ENCODE data around the gene ZBTB7C.
A peak's percentile ranks its signal among the peaks of the same experiment; 100 is the strongest.

ZBTB7C gene

DNA sequence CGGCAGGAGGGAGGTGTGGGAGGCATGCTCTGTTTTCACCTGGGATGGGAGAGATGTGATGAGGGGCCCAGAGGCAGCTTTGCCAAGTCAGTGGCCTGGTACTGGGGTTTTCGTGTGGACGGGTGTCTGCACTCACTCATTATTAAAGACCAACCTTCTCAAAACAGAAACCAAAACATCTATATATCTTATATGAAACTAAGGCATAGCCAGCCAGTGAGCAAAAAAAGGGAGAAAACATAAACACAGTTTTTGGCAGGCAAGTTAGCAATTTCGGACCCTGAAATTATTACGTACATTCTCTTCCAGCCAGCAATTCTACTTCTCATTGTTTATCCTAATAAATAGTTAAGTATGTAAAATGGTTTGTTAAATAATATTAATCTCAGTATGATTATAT is 297.6 kb downstream of the ZBTB7C start:
- Histone ChIP-seq H3K9me3 (ENCODE audit: insufficient read depth, low read length) (no peaks in the 10 kb centered on the region), H3K36me3 (ENCODE audit: insufficient read depth, insufficient read length, low read length) (no peaks in the 10 kb centered on the region), H3K27me3 (ENCODE audit: insufficient read depth, insufficient read length) (no peaks in the 10 kb centered on the region), H3K9ac (ENCODE audit: insufficient read length, low read depth) (no peak overlapping the region), H3K4me1 (ENCODE audit: insufficient read depth, insufficient read length) (no peaks in the 10 kb centered on the region), H3K4me3 (ENCODE audit: insufficient read length, low read depth) (no peak overlapping the region)
- DNase-seq (ENCODE audit: low read depth, low spot score) = no peak
- TF ChIP-seq ZNF274 (IDR thresholded peaks at IDR 0.05; ENCODE audit: low read depth, low read length) (no peak), SUZ12 (IDR thresholded peaks at IDR 0.05; ENCODE audit: extremely low read depth, insufficient read depth, insufficient read length) (no peak), YY1 (IDR thresholded peaks at IDR 0.05; ENCODE audit: insufficient read depth, insufficient read length) (no peak)

DNA sequence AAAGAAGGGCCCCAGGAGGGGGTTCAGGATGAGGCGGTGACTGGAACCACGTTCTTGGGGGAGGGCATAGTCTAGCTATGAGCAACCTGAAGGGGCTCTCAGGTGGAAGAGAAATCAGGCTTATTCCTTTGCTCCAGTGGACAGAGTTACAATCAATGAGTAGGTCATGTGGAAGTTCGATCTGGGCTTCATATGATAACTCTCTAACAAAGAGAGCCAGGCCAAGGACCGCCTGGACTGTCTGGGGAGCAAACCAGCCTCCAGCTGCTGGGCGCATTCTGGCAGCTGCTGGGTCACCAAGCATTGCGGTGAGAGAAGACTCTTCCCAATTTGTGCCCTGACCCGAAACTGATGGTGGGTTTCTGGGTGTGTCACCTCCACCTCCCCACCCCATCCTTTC is 298.4 kb downstream of the ZBTB7C start:
- Histone ChIP-seq H3K36me3 (ENCODE audit: insufficient read depth, insufficient read length, low read length) (no peaks in the 10 kb centered on the region), H3K9me3 (ENCODE audit: insufficient read depth, low read length) (no peaks in the 10 kb centered on the region), H3K9ac (ENCODE audit: insufficient read length, low read depth) (no peak overlapping the region), H3K4me1 (ENCODE audit: insufficient read depth, insufficient read length) (peaks cover 2% of the 10 kb centered on the region), H3K27me3 (ENCODE audit: insufficient read depth, insufficient read length) (no peaks in the 10 kb centered on the region), H3K4me3 (ENCODE audit: insufficient read length, low read depth) (no peak overlapping the region)
- DNase-seq (ENCODE audit: low read depth, low spot score) = no peak
- no peak for TF ChIP-seq YY1 (IDR thresholded peaks at IDR 0.05; ENCODE audit: insufficient read depth, insufficient read length)
- TF ChIP-seq ZNF274 (IDR thresholded peaks at IDR 0.05; ENCODE audit: low read depth, low read length) = no peak
- TF ChIP-seq SUZ12 (IDR thresholded peaks at IDR 0.05; ENCODE audit: extremely low read depth, insufficient read depth, insufficient read length) = no peak

DNA sequence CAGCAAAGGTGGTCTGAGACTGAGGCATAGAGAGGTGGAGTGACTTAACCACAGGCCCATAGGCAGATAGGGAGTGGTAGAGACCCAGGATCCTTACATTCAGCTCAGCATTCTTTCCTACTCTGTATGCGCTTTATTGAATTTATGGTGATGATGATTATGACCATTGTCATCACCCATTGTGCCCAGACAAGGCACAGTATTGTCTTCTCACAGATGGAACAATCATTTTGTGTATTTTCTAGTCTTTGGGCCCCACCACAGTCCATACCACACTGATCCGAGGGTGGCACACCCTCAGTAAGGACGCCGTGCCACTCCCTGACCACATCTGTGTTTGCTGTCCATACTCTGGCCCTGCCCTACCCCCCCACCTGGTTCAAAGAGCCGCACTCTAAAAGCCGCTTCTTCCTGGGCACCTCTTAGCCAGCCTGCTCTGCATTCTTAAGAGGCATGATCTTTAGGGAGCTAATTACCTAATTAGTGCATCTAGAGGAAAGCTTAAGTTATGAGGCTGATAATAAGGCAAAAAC is 299.2 kb downstream of the ZBTB7C start:
- DNase-seq (ENCODE audit: low read depth, low spot score) = no peak
- Histone ChIP-seq H3K4me1 (ENCODE audit: insufficient read depth, insufficient read length) (peaks cover 2% of the 10 kb centered on the region), H3K27me3 (ENCODE audit: insufficient read depth, insufficient read length) (no peaks in the 10 kb centered on the region), H3K36me3 (ENCODE audit: insufficient read depth, insufficient read length, low read length) (no peaks in the 10 kb centered on the region), H3K9me3 (ENCODE audit: insufficient read depth, low read length) (no peaks in the 10 kb centered on the region), H3K4me3 (ENCODE audit: insufficient read length, low read depth) (no peak overlapping the region), H3K9ac (ENCODE audit: insufficient read length, low read depth) (no peak overlapping the region)
- no peak for TF ChIP-seq ZNF274 (IDR thresholded peaks at IDR 0.05; ENCODE audit: low read depth, low read length)
- no peak for TF ChIP-seq YY1 (IDR thresholded peaks at IDR 0.05; ENCODE audit: insufficient read depth, insufficient read length)
- no peak for TF ChIP-seq SUZ12 (IDR thresholded peaks at IDR 0.05; ENCODE audit: extremely low read depth, insufficient read depth, insufficient read length)

DNA sequence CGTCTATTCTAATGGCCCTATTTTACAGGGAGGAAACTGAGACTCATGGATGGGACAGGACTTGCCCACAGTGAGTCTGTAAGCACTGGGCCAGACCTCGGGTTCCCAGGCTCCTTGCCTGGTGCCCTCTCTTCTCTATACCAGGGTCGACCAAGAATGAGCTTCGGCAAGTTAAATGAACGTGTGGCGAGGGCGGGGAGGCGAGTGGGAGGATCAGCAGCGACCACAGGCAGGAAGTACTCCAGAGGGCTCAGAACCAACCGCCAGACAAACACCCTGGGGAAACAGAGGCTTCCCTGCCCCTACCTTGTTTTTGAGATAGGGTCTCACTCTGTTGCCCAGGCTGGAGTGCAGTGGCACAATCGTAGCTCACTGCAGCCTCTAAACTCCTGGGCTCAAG is 301.0 kb downstream of the ZBTB7C start:
- no peaks in the 10 kb centered on the region for H3K9me3 ChIP-seq (ENCODE audit: insufficient read depth, low read length)
- H3K9ac ChIP-seq (ENCODE audit: insufficient read length, low read depth) = no peak overlapping the region
- no peaks in the 10 kb centered on the region for H3K27me3 ChIP-seq (ENCODE audit: insufficient read depth, insufficient read length)
- peaks cover 2% of the 10 kb centered on the region for H3K4me1 ChIP-seq (ENCODE audit: insufficient read depth, insufficient read length)
- H3K36me3 ChIP-seq (ENCODE audit: insufficient read depth, insufficient read length, low read length) = no peaks in the 10 kb centered on the region
- TF ChIP-seq SUZ12 (IDR thresholded peaks at IDR 0.05; ENCODE audit: extremely low read depth, insufficient read depth, insufficient read length) (no peak), ZNF274 (IDR thresholded peaks at IDR 0.05; ENCODE audit: low read depth, low read length) (no peak), YY1 (IDR thresholded peaks at IDR 0.05; ENCODE audit: insufficient read depth, insufficient read length) (no peak)
- DNase-seq (ENCODE audit: low read depth, low spot score) = no peak
- H3K4me3 ChIP-seq (ENCODE audit: insufficient read length, low read depth) = no peak overlapping the region

DNA sequence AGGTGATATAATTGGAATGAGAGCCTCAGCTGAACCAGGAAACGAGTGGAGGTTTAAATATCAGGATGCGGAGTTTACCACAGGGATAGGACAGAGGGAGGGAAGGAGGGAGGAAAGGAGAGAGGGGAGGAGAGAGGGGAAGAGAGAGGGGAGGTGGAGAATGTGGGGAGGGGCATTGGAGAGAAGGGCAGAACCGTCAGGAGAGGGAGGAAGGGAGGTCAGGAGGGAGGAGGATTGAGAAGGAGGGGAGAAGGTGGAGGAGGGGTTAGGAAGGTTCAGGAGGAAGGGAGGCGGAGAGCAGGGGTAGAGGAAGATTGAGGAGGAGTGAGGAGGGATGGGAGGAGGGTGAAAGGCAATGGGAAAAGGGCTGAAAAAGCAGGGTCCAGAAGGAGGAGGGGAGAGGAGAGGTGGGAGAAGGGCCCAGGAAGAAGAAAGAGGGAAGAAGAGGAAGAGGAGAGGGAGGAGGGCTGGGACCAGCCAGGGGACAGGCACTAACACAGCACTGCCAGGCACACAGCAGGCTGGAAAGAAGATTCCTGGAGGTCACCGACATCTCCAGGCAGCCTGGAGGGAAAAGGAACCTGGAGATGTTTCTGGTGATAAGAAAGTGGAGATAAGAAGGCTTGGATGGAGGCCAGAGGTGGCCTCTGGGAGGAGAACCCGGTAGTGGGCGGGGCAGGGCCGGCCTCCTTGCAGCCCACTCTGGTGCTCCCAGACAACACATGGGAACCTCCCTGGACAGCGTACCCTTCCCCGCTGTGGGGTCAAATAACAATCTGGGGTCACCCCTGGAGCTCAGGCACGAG is 302.0 kb downstream of the ZBTB7C start:
- Histone ChIP-seq H3K4me3 (ENCODE audit: insufficient read length, low read depth) (no peak overlapping the region), H3K4me1 (ENCODE audit: insufficient read depth, insufficient read length) (peaks cover 2% of the 10 kb centered on the region), H3K9me3 (ENCODE audit: insufficient read depth, low read length) (no peaks in the 10 kb centered on the region), H3K9ac (ENCODE audit: insufficient read length, low read depth) (no peak overlapping the region), H3K27me3 (ENCODE audit: insufficient read depth, insufficient read length) (no peaks in the 10 kb centered on the region), H3K36me3 (ENCODE audit: insufficient read depth, insufficient read length, low read length) (no peaks in the 10 kb centered on the region)
- TF ChIP-seq ZNF274 (IDR thresholded peaks at IDR 0.05; ENCODE audit: low read depth, low read length) (no peak), YY1 (IDR thresholded peaks at IDR 0.05; ENCODE audit: insufficient read depth, insufficient read length) (no peak), SUZ12 (IDR thresholded peaks at IDR 0.05; ENCODE audit: extremely low read depth, insufficient read depth, insufficient read length) (no peak)
- peak; percentile 9 for DNase-seq (ENCODE audit: low read depth, low spot score)

DNA sequence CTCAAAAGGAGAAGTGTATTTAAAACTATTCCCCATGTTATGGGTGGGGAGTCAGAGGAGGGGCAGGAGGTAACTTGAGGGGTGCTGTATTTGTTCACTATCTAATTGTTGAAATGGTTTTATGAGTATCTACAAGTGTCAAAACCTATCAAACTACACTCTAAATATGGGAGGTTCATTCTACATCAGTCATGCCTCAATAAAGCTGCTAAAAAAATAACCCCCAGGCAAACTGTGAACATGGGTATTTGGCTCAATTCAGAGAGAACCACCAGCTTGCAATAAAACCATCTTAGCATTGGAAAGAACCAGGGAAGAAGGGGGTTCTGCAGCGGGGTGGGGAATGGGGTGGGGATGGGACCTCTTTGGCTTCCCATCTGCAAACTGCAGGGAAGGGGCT is 302.7 kb downstream of the ZBTB7C start:
- no peaks in the 10 kb centered on the region for H3K36me3 ChIP-seq (ENCODE audit: insufficient read depth, insufficient read length, low read length)
- H3K4me1 ChIP-seq (ENCODE audit: insufficient read depth, insufficient read length) = peaks cover 5% of the 10 kb centered on the region
- TF ChIP-seq SUZ12 (IDR thresholded peaks at IDR 0.05; ENCODE audit: extremely low read depth, insufficient read depth, insufficient read length) = no peak
- TF ChIP-seq ZNF274 (IDR thresholded peaks at IDR 0.05; ENCODE audit: low read depth, low read length) = no peak
- no peak for TF ChIP-seq YY1 (IDR thresholded peaks at IDR 0.05; ENCODE audit: insufficient read depth, insufficient read length)
- no peak for DNase-seq (ENCODE audit: low read depth, low spot score)
- no peaks in the 10 kb centered on the region for H3K27me3 ChIP-seq (ENCODE audit: insufficient read depth, insufficient read length)
- H3K4me3 ChIP-seq (ENCODE audit: insufficient read length, low read depth) = no peak overlapping the region
- H3K9me3 ChIP-seq (ENCODE audit: insufficient read depth, low read length) = no peaks in the 10 kb centered on the region
- no peak overlapping the region for H3K9ac ChIP-seq (ENCODE audit: insufficient read length, low read depth)

DNA sequence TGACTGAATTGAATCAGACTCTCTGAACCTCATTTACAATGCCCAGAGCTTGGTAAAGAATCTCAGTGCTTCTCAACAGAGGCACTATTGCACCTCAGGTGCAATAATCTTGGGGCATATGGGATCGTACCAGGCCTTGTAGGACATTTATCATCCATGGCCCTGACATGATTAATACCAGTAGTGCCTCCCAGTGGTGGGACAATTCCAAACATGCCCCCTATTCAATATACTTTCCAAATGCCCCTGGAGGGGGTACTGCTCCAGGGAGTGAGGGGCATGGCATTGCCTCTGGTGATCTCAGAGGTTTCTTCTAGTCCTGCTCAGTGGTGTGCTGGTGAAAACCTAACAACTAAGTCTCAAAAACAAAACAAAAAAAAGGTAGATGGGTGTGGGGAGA is 303.9 kb downstream of the ZBTB7C start:
- Histone ChIP-seq H3K4me1 (ENCODE audit: insufficient read depth, insufficient read length) (peaks cover 9% of the 10 kb centered on the region), H3K4me3 (ENCODE audit: insufficient read length, low read depth) (no peak overlapping the region), H3K36me3 (ENCODE audit: insufficient read depth, insufficient read length, low read length) (no peaks in the 10 kb centered on the region), H3K27me3 (ENCODE audit: insufficient read depth, insufficient read length) (no peaks in the 10 kb centered on the region), H3K9me3 (ENCODE audit: insufficient read depth, low read length) (no peaks in the 10 kb centered on the region), H3K9ac (ENCODE audit: insufficient read length, low read depth) (no peak overlapping the region)
- DNase-seq (ENCODE audit: low read depth, low spot score) = no peak
- TF ChIP-seq YY1 (IDR thresholded peaks at IDR 0.05; ENCODE audit: insufficient read depth, insufficient read length) (no peak), SUZ12 (IDR thresholded peaks at IDR 0.05; ENCODE audit: extremely low read depth, insufficient read depth, insufficient read length) (no peak), ZNF274 (IDR thresholded peaks at IDR 0.05; ENCODE audit: low read depth, low read length) (no peak)

Measured in NT2/D1 (cell line).